Bronchial epithelial cell (primary cell): ENCODE results near the gene OR10J5. TPM values are rescaled to one million over a fixed set of nuclear protein-coding genes. Genes with fewer than 3 reads are reported as not detected.
"Not testable (repeated sequence)": the region's sequence is repeated elsewhere in the genome, so short reads cannot be mapped to it uniquely, and the experiment has no call there.

Experiments used
- DNase-seq: peaks from one replicate; pipeline ENCODE4 v3.0.0-alpha.2; 2010; ENCODE audit warnings: low read depth
- FAIRE-seq: peaks from 2 replicates; lab custom pipeline; 2011; peaks lifted over from hg19 to GRCh38; lab: Jason Lieb, UNC
- H3K27me3 ChIP-seq: 2 replicates; pipeline ENCODE4 v1.5.1; 2011; ENCODE audit warnings: low read length; ENCODE audit not compliant: control insufficient read depth, insufficient read depth
- H3K36me3 ChIP-seq: 2 replicates; pipeline ENCODE4 v1.5.1; 2011; ENCODE audit warnings: low read length; ENCODE audit not compliant: control insufficient read depth, insufficient read depth
- H3K4me3 ChIP-seq: 2 replicates; pipeline ENCODE4 v1.5.1; 2011; ENCODE audit warnings: mild to moderate bottlenecking, low read depth, low read length, control low read depth
- CTCF ChIP-seq: IDR thresholded peaks from 2 replicates; pipeline ENCODE4 v1.5.1; 2011; ENCODE audit warnings: mild to moderate bottlenecking, moderate library complexity, low read length, control low read depth, inconsistent platforms; ENCODE audit not compliant: insufficient read depth, severe bottlenecking
- total RNA-seq: library from RNA; depleted of rRNA; stranded (reverse); fragments of >200 nt; gene quantifications from 2 replicates; pipeline ENCODE4 v1.2.1, GENCODE V29; 2014

The OR10J5 gene
- total RNA-seq, 1 donor from 2014 or later: not detected

GRCh38 chr1:159548126-159548525 lies 12.3 kb upstream of the OR10J5 start:
- H3K36me3 ChIP-seq: no peaks in the 10 kb centered on the region
- FAIRE-seq (no peak), DNase-seq (no peak)
- no peak for TF ChIP-seq CTCF
- H3K4me3 ChIP-seq: no peak overlapping the region
- H3K27me3 ChIP-seq: no peaks in the 10 kb centered on the region

DNA sequence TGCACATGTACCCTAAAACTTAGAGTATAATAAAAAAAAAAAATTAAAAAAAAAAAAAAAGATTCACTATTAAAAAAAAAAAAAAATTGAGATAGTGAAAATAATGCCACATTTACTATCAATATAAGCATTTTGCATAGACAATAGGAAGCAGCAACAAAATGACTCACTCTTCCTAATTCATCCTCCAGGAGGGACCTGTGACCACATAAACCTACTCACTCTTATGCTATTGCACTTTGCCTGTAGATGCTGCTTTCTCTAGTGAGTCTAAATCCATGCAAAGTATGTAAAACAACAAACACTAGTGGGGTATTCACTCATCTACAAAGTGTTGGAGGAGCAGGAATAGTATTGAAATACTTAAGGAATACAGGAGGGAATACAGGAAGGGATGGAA lies 2.9 kb downstream of the OR10J5 start:
- FAIRE-seq (no peak), DNase-seq (peak; percentile 19)
- H3K36me3 ChIP-seq: no peaks in the 10 kb centered on the region
- no peaks in the 10 kb centered on the region for H3K27me3 ChIP-seq
- no peak for TF ChIP-seq CTCF
- no peak overlapping the region for H3K4me3 ChIP-seq

DNA sequence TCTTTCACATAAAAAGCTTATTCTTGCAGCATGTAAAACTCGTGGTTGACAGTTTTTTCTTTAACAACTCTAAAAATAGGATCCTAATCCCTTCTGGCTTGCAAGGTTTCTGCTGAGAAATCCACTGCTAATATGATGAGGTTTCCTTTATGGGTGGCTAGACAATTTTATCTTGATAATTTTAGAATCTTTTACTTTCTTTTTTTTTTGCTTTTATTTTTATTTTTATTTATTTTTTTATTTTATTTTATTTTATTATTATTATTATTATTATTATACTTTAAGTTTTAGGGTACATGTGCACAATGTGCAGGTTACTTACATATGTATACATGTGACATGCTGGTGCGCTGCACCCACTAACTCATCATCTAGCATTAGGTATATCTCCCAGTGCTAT lies 11.0 kb downstream of the OR10J5 start:
- H3K36me3 ChIP-seq, H3K27me3 ChIP-seq, DNase-seq, H3K4me3 ChIP-seq, FAIRE-seq: not testable (repeated sequence)

- Histone ChIP-seq H3K36me3 (no peaks in the 10 kb centered on the region), H3K27me3 (no peaks in the 10 kb centered on the region), H3K4me3 (no peak overlapping the region)
- no peak for TF ChIP-seq CTCF
- FAIRE-seq (no peak), DNase-seq (no peak)
Observed at GRCh38 chr1:159510229-159510541, 25.6 kb downstream of the OR10J5 start.

GRCh38 chr1:159509440-159510228 lies 26.2 kb downstream of the OR10J5 start:
- no peak for TF ChIP-seq CTCF

DNA sequence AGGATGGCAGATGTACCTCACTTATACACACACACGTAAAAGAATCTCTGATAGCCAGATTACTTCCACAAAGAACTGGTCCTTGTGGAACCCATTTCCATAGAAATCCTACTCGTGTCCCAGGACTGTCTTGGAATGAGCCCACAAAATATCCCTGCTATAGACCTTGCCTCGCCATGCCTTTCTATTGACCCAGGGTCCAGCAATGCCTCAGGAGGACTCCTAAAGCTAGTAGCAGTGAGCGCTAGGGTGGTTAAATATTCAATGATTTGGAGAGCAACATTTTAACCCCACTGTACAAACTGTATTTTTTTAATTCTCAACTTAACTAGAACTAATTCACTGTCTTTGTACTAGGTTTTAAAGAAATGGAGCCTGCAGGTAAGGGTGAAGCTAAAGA lies 26.9 kb downstream of the OR10J5 start:
- Histone ChIP-seq H3K36me3 (no peaks in the 10 kb centered on the region), H3K4me3 (no peak overlapping the region), H3K27me3 (no peaks in the 10 kb centered on the region)
- DNase-seq (no peak), FAIRE-seq (no peak)
- TF ChIP-seq CTCF: no peak

More at GRCh38 chr1:159509440-159510228, 26.2 kb downstream of the OR10J5 start:
- no peak overlapping the region for H3K4me3 ChIP-seq
- DNase-seq: no peak
- H3K27me3 ChIP-seq: no peaks in the 10 kb centered on the region
- FAIRE-seq: no peak
- no peaks in the 10 kb centered on the region for H3K36me3 ChIP-seq
